Thoracic aorta (tissue), 2 donors: ENCODE measurements around the gene ALDH3B2. TPM values are rescaled to one million over a fixed set of nuclear protein-coding genes. Genes with fewer than 3 reads are reported as not detected.
"Not testable (repeated sequence)": the region's sequence is repeated elsewhere in the genome, so short reads cannot be mapped to it uniquely, and the experiment has no call there.

Experiments
- ATAC-seq: fragments of 150-250 bp; one replicate; pipeline ENCODE4 v1.8.0; 2017; ENCODE audit warnings: low read depth; ENCODE audit not compliant: insufficient number of reproducible peaks, low FRiP score
- DNase-seq: peaks from one replicate; pipeline ENCODE4 v3.0.0-alpha.2; 2020; ENCODE audit warnings: low spot score
- H3K27ac ChIP-seq, 2 donors: fragments of 200-600 bp; sonication (generic); 1 replicate in 1 of 2; 2 replicates in 1 of 2; pipeline ENCODE4 v1.5.1; 2016; ENCODE audit warnings: mild to moderate bottlenecking in 2 of 2, moderate library complexity in 2 of 2
- H3K27me3 ChIP-seq: fragments of 200-600 bp; sonication (generic); replicated peaks from 2 replicates; pipeline ENCODE4 v1.6.0; 2016; ENCODE audit warnings: mild to moderate bottlenecking; ENCODE audit not compliant: insufficient read depth
- H3K36me3 ChIP-seq: fragments of 200-600 bp; sonication (generic); one replicate; pipeline ENCODE4 v1.5.1; 2016
- H3K4me1 ChIP-seq, 2 donors: fragments of 200-600 bp; sonication (generic); 1 replicate in 1 of 2; 2 replicates in 1 of 2; pipeline versions ENCODE4 v1.5.1 to v1.6.0; 2016; ENCODE audit warnings: low read depth in 2 of 2, mild to moderate bottlenecking in 1 of 2; ENCODE audit not compliant: control insufficient read depth in 1 of 2
- H3K4me3 ChIP-seq: fragments of 200-600 bp; sonication (generic); 2 replicates; pipeline ENCODE4 v1.5.1; 2016; ENCODE audit warnings: mild to moderate bottlenecking
- H3K9me3 ChIP-seq: fragments of 200-600 bp; sonication (generic); 2 replicates; pipeline ENCODE4 v1.5.1; 2016
- CTCF ChIP-seq: fragments of 200-600 bp; sonication (generic); IDR thresholded peaks from one replicate; pipeline ENCODE4 v1.5.1; 2019; ENCODE audit warnings: antibody characterized with exemption
- total RNA-seq, 2 donors: library from RNA; depleted of rRNA; stranded (reverse); fragments of >200 nt; gene quantifications; one replicate each; pipeline versions ENCODE4 v1.1.0 to v1.2.3, GENCODE V29; 2016

ALDH3B2 gene, protein sequence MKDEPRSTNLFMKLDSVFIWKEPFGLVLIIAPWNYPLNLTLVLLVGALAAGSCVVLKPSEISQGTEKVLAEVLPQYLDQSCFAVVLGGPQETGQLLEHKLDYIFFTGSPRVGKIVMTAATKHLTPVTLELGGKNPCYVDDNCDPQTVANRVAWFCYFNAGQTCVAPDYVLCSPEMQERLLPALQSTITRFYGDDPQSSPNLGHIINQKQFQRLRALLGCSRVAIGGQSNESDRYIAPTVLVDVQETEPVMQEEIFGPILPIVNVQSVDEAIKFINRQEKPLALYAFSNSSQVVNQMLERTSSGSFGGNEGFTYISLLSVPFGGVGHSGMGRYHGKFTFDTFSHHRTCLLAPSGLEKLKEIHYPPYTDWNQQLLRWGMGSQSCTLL
- not detected for total RNA-seq

DNA sequence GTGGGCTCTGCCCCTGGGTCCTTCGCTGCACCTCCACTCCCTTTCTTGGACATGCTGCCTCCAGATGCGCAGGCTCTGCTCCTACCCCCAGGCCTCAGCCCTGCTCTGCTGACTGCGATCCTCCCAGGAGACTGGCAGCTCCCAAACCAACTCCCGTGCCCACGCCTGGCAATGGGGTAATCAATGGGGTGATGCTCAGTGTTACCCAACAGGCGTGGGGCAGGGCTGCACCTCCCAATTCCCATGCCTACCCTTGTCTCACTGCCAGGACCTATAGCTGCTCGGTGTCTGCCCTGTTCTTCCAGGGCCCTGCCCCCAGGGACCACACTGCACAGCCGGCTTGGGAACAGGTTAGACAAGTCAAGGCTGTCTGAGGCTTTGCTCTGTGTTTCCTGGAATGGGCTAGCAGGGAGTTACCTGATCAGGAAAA is at the start of gene ALDH3B2:
Gene ALDH3B2 (minus strand): TSS at position 182 of the 430 bp plus-strand sequence. CDS start 7,688 bp downstream, outside the sequence.
- no peak for ATAC-seq
- Histone ChIP-seq H3K27ac (no peak within 1 kb of the TSS), H3K4me1 (no peaks in the 10 kb centered on the region), H3K4me3 (no peak within 1 kb of the TSS), H3K36me3 (no peaks in the 10 kb centered on the region), H3K9me3 (no peaks in the 10 kb centered on the region), H3K27me3 (no peaks in the 10 kb centered on the region)
- no peak for TF ChIP-seq CTCF
- DNase-seq, result no peak

GRCh38 chr11:67723036-67723435 is 48.6 kb upstream of the ALDH3B2 start:
- H3K27ac ChIP-seq, DNase-seq, H3K4me3 ChIP-seq, H3K9me3 ChIP-seq, H3K4me1 ChIP-seq, H3K36me3 ChIP-seq, ATAC-seq, H3K27me3 ChIP-seq: not testable (repeated sequence)

GRCh38 chr11:67716226-67716625 is 41.8 kb upstream of the ALDH3B2 start:
- not testable (repeated sequence) for DNase-seq, H3K36me3 ChIP-seq, H3K4me1 ChIP-seq, H3K27ac ChIP-seq, H3K27me3 ChIP-seq, H3K4me3 ChIP-seq, H3K9me3 ChIP-seq, ATAC-seq

DNA sequence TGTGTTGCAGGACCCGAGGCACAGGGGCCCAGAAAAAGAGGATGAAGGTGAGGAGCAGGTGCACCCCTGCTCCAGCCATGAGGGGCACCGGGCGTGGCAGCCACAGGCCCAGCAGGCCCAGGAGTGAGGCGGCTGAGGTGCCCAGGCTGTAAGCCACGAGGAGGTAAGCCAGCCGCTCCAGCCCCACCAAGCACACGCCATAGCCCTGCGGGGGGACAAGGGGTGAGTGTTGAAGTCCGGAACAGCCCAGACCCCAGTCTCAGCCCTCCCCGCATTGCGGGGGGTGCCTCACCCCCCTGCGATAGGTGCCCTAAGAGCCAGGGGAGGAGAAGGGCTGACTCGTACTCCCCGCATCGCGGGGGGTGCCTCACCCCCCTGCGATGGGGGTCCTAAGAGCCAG is 41.4 kb upstream of the ALDH3B2 start:
- H3K9me3 ChIP-seq, H3K27me3 ChIP-seq, H3K4me3 ChIP-seq, H3K27ac ChIP-seq, H3K36me3 ChIP-seq, DNase-seq, ATAC-seq, H3K4me1 ChIP-seq: not testable (repeated sequence)

GRCh38 chr11:67713892-67714509 is 39.6 kb upstream of the ALDH3B2 start:
- H3K9me3 ChIP-seq, H3K4me3 ChIP-seq, H3K27ac ChIP-seq, H3K4me1 ChIP-seq, H3K27me3 ChIP-seq, ATAC-seq, DNase-seq, H3K36me3 ChIP-seq: not testable (repeated sequence)
- TF ChIP-seq CTCF, result peak; percentile 38

DNA sequence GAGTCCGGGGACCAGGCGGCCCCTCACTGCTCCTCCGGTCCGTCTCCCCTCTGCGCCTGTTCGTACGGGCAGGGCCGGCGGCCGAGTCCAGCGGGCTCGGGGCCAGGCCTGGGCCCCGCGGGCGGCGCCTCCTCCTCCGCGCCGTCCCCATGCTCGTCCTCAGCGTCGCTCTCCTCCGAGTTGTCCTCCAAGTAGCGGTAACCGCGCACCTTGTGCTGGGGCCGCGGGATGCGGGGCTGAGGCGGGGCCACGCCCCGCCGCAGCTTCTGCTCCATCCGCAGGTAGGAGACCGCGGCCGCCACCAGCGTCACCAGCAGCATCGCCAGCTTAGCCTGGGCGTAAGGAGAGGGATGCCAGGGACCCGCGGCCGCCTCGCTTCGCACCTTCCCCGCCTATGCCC is 37.3 kb upstream of the ALDH3B2 start:
- H3K27me3 ChIP-seq, H3K36me3 ChIP-seq, H3K4me1 ChIP-seq, H3K9me3 ChIP-seq, ATAC-seq, H3K4me3 ChIP-seq, DNase-seq, H3K27ac ChIP-seq: not testable (repeated sequence)

- not testable (repeated sequence) for H3K4me1 ChIP-seq, DNase-seq, H3K36me3 ChIP-seq, H3K27me3 ChIP-seq, ATAC-seq, H3K4me3 ChIP-seq, H3K27ac ChIP-seq, H3K9me3 ChIP-seq
Observed at GRCh38 chr11:67711212-67711611, 36.8 kb upstream of the ALDH3B2 start.

GRCh38 chr11:67709806-67710205 is 35.4 kb upstream of the ALDH3B2 start:
- not testable (repeated sequence) for H3K27me3 ChIP-seq, H3K4me3 ChIP-seq, ATAC-seq

More at GRCh38 chr11:67709806-67710205, 35.4 kb upstream of the ALDH3B2 start:
- H3K36me3 ChIP-seq, H3K4me1 ChIP-seq, DNase-seq, H3K9me3 ChIP-seq, H3K27ac ChIP-seq: not testable (repeated sequence)
